Measurements from ENCODE around the gene APOBEC4.

APOBEC4 gene

DNA sequence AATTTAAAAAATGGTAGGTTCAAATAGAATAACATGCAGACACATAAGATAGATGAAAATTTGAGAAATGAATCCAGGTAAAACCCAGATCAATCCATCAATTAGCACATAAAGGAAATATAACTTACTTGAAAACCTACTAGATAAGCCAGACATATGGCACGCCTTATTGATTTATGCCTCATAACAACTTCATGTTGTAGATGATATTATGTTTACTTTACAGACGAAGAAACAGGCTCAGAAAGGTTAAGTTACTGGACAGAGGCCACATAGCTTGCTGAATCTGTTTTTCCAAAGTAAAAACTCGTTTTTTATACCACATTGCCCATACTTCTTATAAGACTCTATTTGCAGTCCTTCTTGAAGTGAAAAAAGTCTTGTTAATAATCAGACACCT, 40.7 kb downstream of the APOBEC4 start:
- no peak for DNase-seq (ENCODE audit: low read depth)
- TF ChIP-seq, protein P1, sequence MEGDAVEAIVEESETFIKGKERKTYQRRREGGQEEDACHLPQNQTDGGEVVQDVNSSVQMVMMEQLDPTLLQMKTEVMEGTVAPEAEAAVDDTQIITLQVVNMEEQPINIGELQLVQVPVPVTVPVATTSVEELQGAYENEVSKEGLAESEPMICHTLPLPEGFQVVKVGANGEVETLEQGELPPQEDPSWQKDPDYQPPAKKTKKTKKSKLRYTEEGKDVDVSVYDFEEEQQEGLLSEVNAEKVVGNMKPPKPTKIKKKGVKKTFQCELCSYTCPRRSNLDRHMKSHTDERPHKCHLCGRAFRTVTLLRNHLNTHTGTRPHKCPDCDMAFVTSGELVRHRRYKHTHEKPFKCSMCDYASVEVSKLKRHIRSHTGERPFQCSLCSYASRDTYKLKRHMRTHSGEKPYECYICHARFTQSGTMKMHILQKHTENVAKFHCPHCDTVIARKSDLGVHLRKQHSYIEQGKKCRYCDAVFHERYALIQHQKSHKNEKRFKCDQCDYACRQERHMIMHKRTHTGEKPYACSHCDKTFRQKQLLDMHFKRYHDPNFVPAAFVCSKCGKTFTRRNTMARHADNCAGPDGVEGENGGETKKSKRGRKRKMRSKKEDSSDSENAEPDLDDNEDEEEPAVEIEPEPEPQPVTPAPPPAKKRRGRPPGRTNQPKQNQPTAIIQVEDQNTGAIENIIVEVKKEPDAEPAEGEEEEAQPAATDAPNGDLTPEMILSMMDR (IDR thresholded peaks at IDR 0.05; ENCODE audit: low read length, missing control alignments), result no peak
- no peak overlapping the region for H3K4me3 ChIP-seq (replicated peaks; ENCODE audit: low read depth, low read length)

DNA sequence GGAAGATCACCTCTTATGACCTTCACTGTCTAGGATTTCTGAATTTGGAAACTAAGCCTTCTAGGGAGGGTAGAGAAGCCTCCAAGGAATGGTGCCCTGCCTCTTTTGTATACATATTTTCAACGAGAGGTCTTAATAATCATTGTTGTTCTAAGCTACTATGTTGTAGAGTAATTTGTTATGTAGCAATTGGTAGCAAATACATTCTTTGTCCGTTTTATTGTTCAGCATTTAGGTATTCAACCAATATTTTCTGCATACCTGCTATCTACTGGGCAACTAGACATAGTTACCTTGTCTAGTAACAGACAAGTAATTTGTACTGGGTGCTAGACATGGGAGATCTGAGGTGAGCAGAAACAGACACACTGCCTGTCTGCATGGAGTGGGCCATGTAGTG, 42.1 kb downstream of the APOBEC4 start:
- H3K4me3 ChIP-seq (replicated peaks; ENCODE audit: low read depth, low read length), result no peak overlapping the region
- TF ChIP-seq, protein P1 (IDR thresholded peaks at IDR 0.05; ENCODE audit: low read length, missing control alignments), result no peak
- DNase-seq (ENCODE audit: low read depth), result no peak

DNA sequence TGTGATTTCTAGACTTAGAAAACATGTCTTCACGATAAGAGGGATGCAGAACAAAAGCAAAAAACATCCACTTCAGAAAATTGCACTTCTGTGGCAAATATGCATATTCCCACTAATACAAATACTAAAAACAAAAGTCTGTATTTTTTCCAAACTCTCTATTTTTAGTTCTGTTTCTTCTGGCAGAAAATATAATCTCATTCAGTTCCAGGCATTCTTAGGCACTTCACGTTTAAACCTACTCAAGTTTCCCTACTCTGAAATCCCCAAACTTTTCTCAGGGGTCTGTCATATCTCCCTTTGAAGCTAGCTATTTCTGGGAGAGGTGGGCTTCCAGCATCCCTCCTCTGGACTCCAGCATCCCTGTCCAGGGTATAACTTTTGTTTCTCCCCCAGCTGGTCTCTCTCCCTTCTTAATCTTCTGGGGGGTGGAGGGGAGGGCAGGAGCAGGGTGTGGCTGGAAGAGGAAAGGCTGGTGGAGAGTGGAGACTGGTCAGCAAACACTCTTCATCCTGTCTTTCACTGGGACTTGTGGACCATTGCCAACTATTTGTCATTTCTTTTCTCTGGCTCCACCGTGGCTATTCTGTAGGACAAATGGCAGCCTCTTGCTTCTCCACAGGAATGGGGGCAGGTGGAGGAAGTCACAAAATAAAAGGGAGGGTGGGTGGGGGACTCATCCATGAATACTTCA, 43.2 kb downstream of the APOBEC4 start:
- TF ChIP-seq, protein P1 (IDR thresholded peaks at IDR 0.05; ENCODE audit: low read length, missing control alignments), result no peak
- DNase-seq (ENCODE audit: low read depth), result peak; percentile 41
- no peak overlapping the region for H3K4me3 ChIP-seq (replicated peaks; ENCODE audit: low read depth, low read length)

- H3K4me3 ChIP-seq (replicated peaks; ENCODE audit: low read depth, low read length), result no peak overlapping the region
- TF ChIP-seq, protein P1 (IDR thresholded peaks at IDR 0.05; ENCODE audit: low read length, missing control alignments), result peak; percentile 71
- DNase-seq (ENCODE audit: low read depth), result peak; percentile 72
Measured at GRCh38 chr1:183609313-183609712, 43.8 kb downstream of the APOBEC4 start.

GRCh38 chr1:183607322-183607980, 45.7 kb downstream of the APOBEC4 start:
- no peak for DNase-seq (ENCODE audit: low read depth)
- TF ChIP-seq, protein P1 (IDR thresholded peaks at IDR 0.05; ENCODE audit: low read length, missing control alignments), result no peak
- no peak overlapping the region for H3K4me3 ChIP-seq (replicated peaks; ENCODE audit: low read depth, low read length)

GRCh38 chr1:183605904-183606303, 47.2 kb downstream of the APOBEC4 start:
- no peak overlapping the region for H3K4me3 ChIP-seq (replicated peaks; ENCODE audit: low read depth, low read length)
- TF ChIP-seq, protein P1 (IDR thresholded peaks at IDR 0.05; ENCODE audit: low read length, missing control alignments), result no peak
- no peak for DNase-seq (ENCODE audit: low read depth)

Measured in fibroblast of pulmonary artery (primary cell).